B cell (primary cell): Measurements from ENCODE around the gene CCDC180.

Experiments used
- EZH2 ChIP-seq: IDR thresholded peaks from 2 replicates; pipeline ENCODE4 v1.6.1; 2012; ENCODE audit warnings: borderline replicate concordance, low read depth, mild to moderate bottlenecking, moderate library complexity, low read length; ENCODE audit not compliant: insufficient read depth, poor library complexity, severe bottlenecking
- TF ChIP-seq, protein P1 (sequence below): fragments of 200-600 bp; IDR thresholded peaks from one replicate; pipeline ENCODE4 v1.8.0; 2022; ENCODE audit warnings: antibody characterized with exemption, mild to moderate bottlenecking

DNA sequence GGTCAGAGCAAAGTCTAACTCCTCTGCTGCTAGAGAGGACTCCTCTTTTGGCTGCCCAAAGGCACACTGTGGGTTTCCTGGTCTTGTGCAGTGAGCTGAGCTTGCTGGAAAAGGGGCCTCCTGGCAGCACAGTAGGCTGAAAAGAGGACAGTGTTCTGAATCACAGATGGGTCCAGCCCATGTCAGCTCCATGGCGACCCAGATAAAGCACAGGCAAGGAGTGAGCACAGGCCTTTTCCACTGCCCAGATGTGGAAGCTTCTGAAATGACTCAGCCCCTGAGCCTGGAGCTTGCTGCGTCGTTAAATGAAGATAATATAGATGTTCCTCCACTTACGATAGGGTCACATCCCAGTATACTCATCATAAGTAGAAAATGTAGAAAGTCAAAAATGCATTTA lies 8.1 kb downstream of the CCDC180 start:
- TF ChIP-seq, protein P1, sequence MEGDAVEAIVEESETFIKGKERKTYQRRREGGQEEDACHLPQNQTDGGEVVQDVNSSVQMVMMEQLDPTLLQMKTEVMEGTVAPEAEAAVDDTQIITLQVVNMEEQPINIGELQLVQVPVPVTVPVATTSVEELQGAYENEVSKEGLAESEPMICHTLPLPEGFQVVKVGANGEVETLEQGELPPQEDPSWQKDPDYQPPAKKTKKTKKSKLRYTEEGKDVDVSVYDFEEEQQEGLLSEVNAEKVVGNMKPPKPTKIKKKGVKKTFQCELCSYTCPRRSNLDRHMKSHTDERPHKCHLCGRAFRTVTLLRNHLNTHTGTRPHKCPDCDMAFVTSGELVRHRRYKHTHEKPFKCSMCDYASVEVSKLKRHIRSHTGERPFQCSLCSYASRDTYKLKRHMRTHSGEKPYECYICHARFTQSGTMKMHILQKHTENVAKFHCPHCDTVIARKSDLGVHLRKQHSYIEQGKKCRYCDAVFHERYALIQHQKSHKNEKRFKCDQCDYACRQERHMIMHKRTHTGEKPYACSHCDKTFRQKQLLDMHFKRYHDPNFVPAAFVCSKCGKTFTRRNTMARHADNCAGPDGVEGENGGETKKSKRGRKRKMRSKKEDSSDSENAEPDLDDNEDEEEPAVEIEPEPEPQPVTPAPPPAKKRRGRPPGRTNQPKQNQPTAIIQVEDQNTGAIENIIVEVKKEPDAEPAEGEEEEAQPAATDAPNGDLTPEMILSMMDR: no peak
- no peak for TF ChIP-seq EZH2
